HG03378 (cell line): ENCODE data around the gene ECE1.
A peak's percentile ranks its signal among the peaks of the same experiment; 100 is the strongest.

ENCODE experiments used
- ATAC-seq: cut with Tn5 transposase; IDR thresholded peaks from one replicate; pipeline ENCODE4 v1.9.1; 2021; ENCODE audit warnings: mild to moderate bottlenecking, moderate library complexity; ENCODE audit not compliant: unreplicated experiment

Gene ECE1

GRCh38 chr1:21289700-21290545 is at the start of gene ECE1:
ECE1 (minus strand) TSS chr1:21290463; CDS start chr1:21290414, 49 bp downstream.
- no peak for ATAC-seq

- no peak for ATAC-seq
Measured at GRCh38 chr1:21339356-21340229, 49.3 kb upstream of the ECE1 start.

DNA sequence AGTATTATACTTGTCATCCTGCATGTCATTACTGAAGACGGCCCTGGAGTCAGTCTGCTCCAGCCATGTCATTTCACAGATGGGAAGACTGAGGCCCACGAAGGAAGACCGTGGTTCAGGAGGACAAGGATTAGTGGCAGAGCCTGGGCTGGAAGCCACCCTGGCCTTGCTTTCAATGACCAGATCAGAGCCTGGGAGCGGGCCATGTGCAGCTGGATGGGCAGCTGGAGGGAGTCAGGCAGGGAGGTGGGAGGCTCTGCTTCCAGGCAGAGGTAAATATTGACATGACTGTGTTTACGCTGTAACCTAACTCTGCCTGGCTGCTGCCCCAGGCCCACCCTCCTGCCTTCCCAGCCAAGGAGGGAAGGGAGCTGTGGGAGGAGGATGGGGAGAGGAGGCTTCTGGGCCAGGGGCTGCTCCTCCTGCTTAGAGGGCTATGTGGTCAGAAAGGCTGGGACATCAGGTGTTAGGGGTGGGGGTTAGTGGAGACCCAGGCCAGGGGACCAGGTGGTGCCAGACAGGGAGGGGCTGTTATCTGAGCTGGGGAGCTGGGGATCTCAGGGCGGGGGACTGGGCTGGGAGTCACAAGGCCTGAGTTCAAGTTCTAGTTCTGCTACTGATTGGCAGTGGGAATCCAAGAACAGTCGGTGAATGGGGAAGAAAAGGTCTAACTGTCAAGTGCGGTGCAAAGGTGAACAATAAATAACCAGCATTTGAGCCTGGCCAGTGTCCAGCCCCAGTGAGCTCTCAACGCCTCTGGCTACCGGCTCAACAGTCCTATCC is 48.5 kb upstream of the ECE1 start:
- ATAC-seq, result no peak

DNA sequence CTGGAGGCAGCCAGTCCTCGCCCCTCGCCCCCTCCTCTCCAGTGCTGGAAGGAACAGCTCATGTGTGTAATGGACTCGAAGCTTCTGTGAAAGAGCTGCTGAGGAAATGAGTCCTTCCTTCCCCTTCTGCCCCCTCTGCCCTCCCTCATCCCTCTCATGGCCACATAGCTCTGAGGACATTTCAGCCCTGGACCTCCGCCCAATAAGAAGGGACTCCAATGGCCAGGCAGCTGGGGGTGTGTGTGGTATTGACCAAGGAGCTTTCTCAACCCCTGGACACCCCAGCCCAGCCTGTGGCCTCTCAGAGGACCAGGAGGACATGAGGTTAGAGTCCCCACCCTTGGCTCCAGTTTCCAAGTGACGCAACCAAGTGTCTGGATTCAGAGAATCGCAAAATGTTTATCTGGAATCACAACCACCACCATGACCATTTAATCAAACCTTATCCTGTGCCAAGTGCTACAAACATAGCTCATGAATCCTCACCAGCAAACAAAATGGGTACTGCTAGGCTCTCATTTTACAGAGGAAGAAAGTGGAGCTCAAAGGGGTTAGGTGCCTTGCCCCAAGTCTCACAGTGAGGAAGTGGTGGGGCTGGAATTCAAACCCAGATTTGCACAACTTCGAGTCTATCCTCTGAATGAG is 47.8 kb upstream of the ECE1 start:
- ATAC-seq, result no peak

DNA sequence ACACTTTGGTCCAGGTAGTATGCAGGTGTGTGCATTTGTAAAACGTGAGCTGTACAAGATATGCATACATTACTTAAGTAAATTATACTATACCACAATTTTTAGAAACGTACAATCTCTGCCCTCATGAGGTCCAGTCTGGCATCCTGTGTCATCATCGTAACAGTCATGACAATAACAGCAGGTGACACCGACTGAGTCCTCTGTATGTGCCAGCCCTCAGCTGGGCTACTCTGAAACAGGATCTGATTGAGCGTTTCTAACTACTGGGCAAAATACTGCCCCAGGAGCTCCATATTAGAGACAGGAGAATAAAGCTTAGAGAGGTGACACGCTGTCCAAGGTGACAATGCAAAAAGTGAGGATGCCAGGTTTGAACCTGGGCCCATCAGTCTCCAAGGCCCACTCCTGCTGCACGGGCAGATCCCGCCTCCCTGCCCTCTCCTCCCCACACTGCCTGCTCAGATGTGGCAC is 47.2 kb upstream of the ECE1 start:
- no peak for ATAC-seq

GRCh38 chr1:21337010-21337437 is 46.8 kb upstream of the ECE1 start:
- no peak for ATAC-seq

DNA sequence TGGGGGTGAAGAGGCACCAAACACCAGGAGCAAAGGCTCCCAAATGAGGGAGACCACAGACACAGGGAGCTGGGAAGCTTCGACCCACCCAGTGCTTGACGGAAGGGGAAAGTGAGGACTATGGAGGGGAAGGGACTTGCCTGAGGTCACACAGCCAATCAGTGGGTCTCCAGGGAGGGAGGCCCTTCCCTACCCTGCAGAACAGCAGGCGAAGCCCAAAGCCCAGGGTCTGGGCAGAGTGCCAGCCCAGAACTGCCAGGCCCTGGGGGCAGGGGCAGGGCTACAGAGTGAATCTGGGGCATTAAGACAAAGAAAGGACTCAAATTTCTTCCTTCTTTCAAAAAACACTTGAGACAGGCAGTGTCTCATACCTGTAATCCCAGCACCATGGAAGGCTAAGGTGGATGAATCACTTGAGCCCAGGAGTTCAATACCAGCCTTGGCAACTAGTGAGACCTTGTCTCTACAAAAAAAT is 45.5 kb upstream of the ECE1 start:
- no peak for ATAC-seq

- no peak for ATAC-seq
Measured at GRCh38 chr1:21335088-21335691, 44.9 kb upstream of the ECE1 start.

GRCh38 chr1:21334214-21335087 is 44.2 kb upstream of the ECE1 start:
- peak; percentile 76 for ATAC-seq

- ATAC-seq, result no peak
Measured at GRCh38 chr1:21333824-21334213, 43.6 kb upstream of the ECE1 start.

- no peak for ATAC-seq
Measured at GRCh38 chr1:21332554-21333311, 42.5 kb upstream of the ECE1 start.

- no peak for ATAC-seq
Measured at GRCh38 chr1:21331752-21332478, 41.7 kb upstream of the ECE1 start.

- no peak for ATAC-seq
Measured at GRCh38 chr1:21330544-21330943, 40.3 kb upstream of the ECE1 start.

GRCh38 chr1:21329209-21329844 is 39.1 kb upstream of the ECE1 start:
- no peak for ATAC-seq

- no peak for ATAC-seq
Measured at GRCh38 chr1:21327566-21328323, 37.5 kb upstream of the ECE1 start.

- ATAC-seq, result no peak
Measured at GRCh38 chr1:21326861-21327344, 36.6 kb upstream of the ECE1 start.
